HepG2 (cell line): ENCODE data around the gene STARD10. TPM values are rescaled to one million over a fixed set of nuclear protein-coding genes. Genes with fewer than 3 reads are reported as not detected.

ENCODE experiments used
- ARNTL ChIP-seq: sonication (generic); formaldehyde crosslinking; IDR thresholded peaks from 2 replicates; pipeline ENCODE4 v1.4.0; 2020; ENCODE audit warnings: mild to moderate bottlenecking, missing genetic modification reagents
- ATF7 ChIP-seq, 2 experiments: fragments of 450-650 bp in 1 of 2; sonication (generic) in 1 of 2; formaldehyde crosslinking in 1 of 2; IDR thresholded peaks; 2 replicates each; pipeline versions ENCODE4 v1.4.0 to v1.6.1; 2016 to 2020; ENCODE audit warnings: antibody characterized with exemption in 1 of 2, mild to moderate bottlenecking in 1 of 2, missing genetic modification reagents in 1 of 2
- BCL6 ChIP-seq: IDR thresholded peaks from 2 replicates; pipeline ENCODE4 v1.6.1; 2016; ENCODE audit warnings: missing genetic modification reagents, missing compliant biosample characterization
- HMGA1 ChIP-seq: sonication (generic); formaldehyde crosslinking; conservative IDR thresholded peaks from 2 replicates; pipeline ENCODE4 v1.4.0; 2020; ENCODE audit warnings: missing genetic modification reagents
- HNF4A ChIP-seq: sonication (generic); formaldehyde crosslinking; IDR thresholded peaks from 2 replicates; pipeline ENCODE4 v1.4.0; 2020; ENCODE audit warnings: missing genetic modification reagents
- HOXD1 ChIP-seq: sonication (generic); formaldehyde crosslinking; IDR thresholded peaks from 2 replicates; pipeline ENCODE4 v1.5.0; 2020; ENCODE audit warnings: missing genetic modification reagents
- ISX ChIP-seq: sonication (generic); formaldehyde crosslinking; conservative IDR thresholded peaks from 2 replicates; pipeline ENCODE4 v1.5.0; 2020; ENCODE audit warnings: missing genetic modification reagents
- MAZ ChIP-seq, 2 experiments: sonication (generic) in 1 of 2; formaldehyde crosslinking in 1 of 2; IDR thresholded peaks; 2 replicates each; pipeline versions ENCODE4 v1.5.0 to v1.6.1; 2012 to 2020; ENCODE audit warnings: low read depth in 2 of 2, mild to moderate bottlenecking in 2 of 2, borderline replicate concordance in 1 of 2, improper control_type of control experiment in 1 of 2, low read length in 1 of 2, missing genetic modification reagents in 1 of 2, moderate library complexity in 1 of 2
- MED1 ChIP-seq: sonication (generic); formaldehyde crosslinking; IDR thresholded peaks from 2 replicates; pipeline ENCODE4 v1.4.0; 2020; ENCODE audit warnings: missing genetic modification reagents
- RARG ChIP-seq: sonication (generic); formaldehyde crosslinking; IDR thresholded peaks from 2 replicates; pipeline ENCODE4 v1.4.0; 2020; ENCODE audit warnings: low read depth, mild to moderate bottlenecking, missing genetic modification reagents
- SKI ChIP-seq: fragments of 450-650 bp; IDR thresholded peaks from one replicate; pipeline ENCODE4 v1.6.1; 2018; ENCODE audit warnings: mild to moderate bottlenecking; ENCODE audit not compliant: partially characterized antibody
- SKIL ChIP-seq: sonication (generic); formaldehyde crosslinking; IDR thresholded peaks from 2 replicates; pipeline ENCODE4 v1.8.0; 2022; ENCODE audit warnings: missing genetic modification reagents, mild to moderate bottlenecking, moderate library complexity, borderline replicate concordance
- TFDP2 ChIP-seq: sonication (generic); formaldehyde crosslinking; IDR thresholded peaks from 2 replicates; pipeline ENCODE4 v1.4.0; 2020; ENCODE audit warnings: missing genetic modification reagents
- ZBTB26 ChIP-seq: IDR thresholded peaks from 2 replicates; pipeline ENCODE4 v1.6.1; 2016; ENCODE audit warnings: missing compliant biosample characterization, missing genetic modification reagents, borderline replicate concordance
- ZBTB44 ChIP-seq: sonication (generic); formaldehyde crosslinking; IDR thresholded peaks from 2 replicates; pipeline ENCODE4 v1.4.0; 2020; ENCODE audit warnings: missing genetic modification reagents
- ZNF143 ChIP-seq: sonication (generic); formaldehyde crosslinking; IDR thresholded peaks from 2 replicates; pipeline ENCODE4 v1.4.0; 2020; ENCODE audit warnings: missing genetic modification reagents
- ZNF607 ChIP-seq: sonication (generic); formaldehyde crosslinking; IDR thresholded peaks from 2 replicates; pipeline ENCODE4 v1.5.1; 2020; ENCODE audit warnings: missing genetic modification reagents, mild to moderate bottlenecking, borderline replicate concordance
- ZNF616 ChIP-seq: sonication (generic); formaldehyde crosslinking; IDR thresholded peaks from 2 replicates; pipeline ENCODE4 v1.5.0; 2020; ENCODE audit warnings: low read depth, mild to moderate bottlenecking, missing genetic modification reagents
- ZNF652 ChIP-seq: IDR thresholded peaks from 2 replicates; pipeline ENCODE4 v1.6.1; 2016; ENCODE audit warnings: low read depth, borderline replicate concordance
- ZNF772 ChIP-seq: sonication (generic); formaldehyde crosslinking; IDR thresholded peaks from 2 replicates; pipeline ENCODE4 v1.5.0; 2020; ENCODE audit warnings: mild to moderate bottlenecking, missing genetic modification reagents
- ZNF816 ChIP-seq: sonication (generic); formaldehyde crosslinking; IDR thresholded peaks from 2 replicates; pipeline ENCODE4 v1.8.0; 2022; ENCODE audit warnings: missing genetic modification reagents, mild to moderate bottlenecking, borderline replicate concordance
- polyA plus RNA-seq, 8 experiments: library from polyadenylated mRNA; depleted of rRNA in 3 of 8; stranded (reverse) in 7 of 8; unstranded in 1 of 8; fragments of >200 nt; fragmentation: Illumina TruSeq in 4 of 8; extraction: Trizol in 4 of 8; gene quantifications; 2 replicates each; pipeline versions ENCODE4 v1.2.1 to v1.2.3, GENCODE V29; 2011 to 2016; ENCODE audit warnings: low read depth in 4 of 8, missing spikeins in 1 of 8, mixed read lengths in 1 of 8; ENCODE audit not compliant: insufficient read depth in 1 of 8
- total RNA-seq, 5 experiments: library from RNA; depleted of rRNA; stranded (reverse); fragments of >200 nt; fragmentation: Illumina TruSeq; extraction: Trizol; gene quantifications; 2 replicates each; pipeline ENCODE4 v1.2.3, GENCODE V29; 2016; ENCODE audit warnings: low read depth in 1 of 5
- TF ChIP-seq, protein P1 (sequence below): sonication (generic); formaldehyde crosslinking; IDR thresholded peaks from 2 replicates; pipeline ENCODE4 v1.4.0; 2020; ENCODE audit warnings: mild to moderate bottlenecking, missing genetic modification reagents

The STARD10 gene
- total and polyA plus RNA-seq, 2 of the 13 experiments (the other 11 are each of a cell fraction or from before 2014, with no cell fraction given): 260 to 341 TPM

DNA sequence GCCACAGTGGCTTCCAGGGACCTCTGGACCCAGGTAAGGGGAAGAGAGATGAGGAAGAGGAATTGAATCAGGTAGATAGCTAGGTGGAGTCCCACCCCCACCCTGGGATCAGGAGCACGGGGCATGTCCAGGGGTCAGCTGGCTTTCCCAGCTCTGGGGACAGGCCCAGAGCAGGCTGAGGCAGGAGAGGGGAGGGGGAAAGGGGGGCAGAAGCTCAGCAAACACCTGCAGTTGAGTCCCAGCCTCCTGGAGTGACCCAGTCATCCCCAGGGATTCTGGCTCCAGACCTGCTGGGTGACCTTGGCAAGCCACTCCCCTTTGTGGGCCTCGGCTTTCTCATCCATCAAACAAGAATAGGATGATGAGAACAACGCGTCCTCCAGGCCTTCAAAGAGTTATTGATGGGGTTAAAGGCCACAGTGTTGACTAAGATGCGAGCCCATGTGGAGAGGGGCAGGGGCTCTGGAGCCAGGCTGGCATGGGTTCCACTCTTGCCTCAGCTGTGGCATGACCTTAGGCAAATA lies 16.0 kb downstream of the STARD10 start (continued):
- TF ChIP-seq ATF7 (IDR thresholded peaks at IDR 0.05) (no peak), ATF7 (CRISPR knock-in tag; IDR thresholded peaks at IDR 0.05) (peak; percentile 8; the same call in 1 of the 2 replicates), ZNF143 (CRISPR knock-in tag) (peak; percentile 46; the same call in 1 of the 2 replicates), RARG (no peak), ZBTB44 (CRISPR knock-in tag) (no peak), MED1 (CRISPR knock-in tag) (peak; percentile 64; the same call in 1 of the 2 replicates), SKIL (CRISPR knock-in tag) (peak; percentile 54; the same call in 1 of the 2 replicates), SKI (peak; percentile 15), ZNF652 (CRISPR knock-in tag) (peak; percentile 73), ZBTB26 (CRISPR knock-in tag) (peak; percentile 23; the same call in 1 of the 2 replicates), ZNF616 (CRISPR knock-in tag) (0 out of 2 replicates have a peak, but pooled peaks have one; percentile 32), ZNF772 (CRISPR knock-in tag) (peak; percentile 25; the same call in 1 of the 2 replicates), MAZ (IDR thresholded peaks at IDR 0.05; ENCODE audit: borderline replicate concordance, low read depth, low read length) (no peak), MAZ (CRISPR knock-in tag; IDR thresholded peaks at IDR 0.05; ENCODE audit: low read depth) (peak; percentile 33; the same call in 1 of the 2 replicates), HNF4A (CRISPR knock-in tag) (peak; percentile 78), HMGA1 (no peak), BCL6 (peak; percentile 52; the same call in 1 of the 2 replicates), ISX (no peak), ARNTL (CRISPR knock-in tag) (peak; percentile 57), ZNF607 (CRISPR knock-in tag) (no peak), ZNF816 (CRISPR knock-in tag) (no peak), TFDP2 (CRISPR knock-in tag) (0 out of 2 replicates have a peak, but pooled peaks have one; percentile 24), HOXD1 (peak; percentile 95)
- TF ChIP-seq, protein P1, sequence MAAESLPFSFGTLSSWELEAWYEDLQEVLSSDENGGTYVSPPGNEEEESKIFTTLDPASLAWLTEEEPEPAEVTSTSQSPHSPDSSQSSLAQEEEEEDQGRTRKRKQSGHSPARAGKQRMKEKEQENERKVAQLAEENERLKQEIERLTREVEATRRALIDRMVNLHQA (CRISPR knock-in tag): no peak
